Caco-2 (cell line): ENCODE results near the gene ADGRB2. TPM values are rescaled to one million over a fixed set of nuclear protein-coding genes. Genes with fewer than 3 reads are reported as not detected.

Experiments
- BruUV-seq: library from RNA; stranded (reverse); fragments of 400-500 nt; replicated peaks from 2 replicates; lab custom pipeline; 2021; lab: Mats Ljungman, UMichigan
- CTCF ChIA-PET: fragments of 300-600 bp; sonication (Branson Sonifier 250); formaldehyde crosslinking; loops from one replicate; lab custom pipeline; 2022; ENCODE audit warnings: antibody characterized with exemption; lab: Charles Lee
- POLR2A ChIA-PET: fragments of 300-600 bp; sonication (Branson Sonifier 250); formaldehyde crosslinking; loops from one replicate; lab custom pipeline; 2022; ENCODE audit warnings: antibody characterized with exemption; lab: Charles Lee
- DNase-seq, 2 experiments: peaks; one replicate each; pipeline versions ENCODE4 v3.0.0 to v3.0.0-alpha.2; 2020 to 2022
- H3K27me3 ChIP-seq: replicated peaks from 2 replicates; pipeline ENCODE4 v1.6.0; 2011; ENCODE audit warnings: low read length; ENCODE audit not compliant: control insufficient read depth, insufficient read depth
- H3K36me3 ChIP-seq: 2 replicates; pipeline ENCODE4 v1.5.1; 2011; ENCODE audit warnings: low read length; ENCODE audit not compliant: control insufficient read depth, insufficient read depth
- H3K4me1 ChIP-seq: fragments of 250-450 bp; sonication (Bioruptor Pico); 2 replicates; pipeline ENCODE4 v1.5.1; 2020; ENCODE audit warnings: mild to moderate bottlenecking
- H3K4me3 ChIP-seq: 2 replicates; pipeline ENCODE4 v1.5.1; 2011; ENCODE audit warnings: low read depth, mild to moderate bottlenecking, control low read depth, low read length
- H3K9me3 ChIP-seq: fragments of 250-450 bp; sonication (Bioruptor Pico); 2 replicates; pipeline ENCODE4 v1.5.1; 2020; ENCODE audit warnings: mild to moderate bottlenecking, moderate library complexity
- H3K27ac Mint-ChIP-seq: one replicate; pipeline ENCODE4 v1.8.0; 2022; ENCODE audit warnings: mixed read lengths; ENCODE audit not compliant: unreplicated experiment
- H3K27me3 Mint-ChIP-seq: one replicate; pipeline ENCODE4 v1.8.0; 2022; ENCODE audit warnings: mixed read lengths; ENCODE audit not compliant: insufficient read depth, unreplicated experiment
- H3K36me3 Mint-ChIP-seq: one replicate; pipeline ENCODE4 v1.8.0; 2022; ENCODE audit warnings: mild to moderate bottlenecking, mixed read lengths; ENCODE audit not compliant: insufficient read depth, unreplicated experiment
- H3K4me1 Mint-ChIP-seq: one replicate; pipeline ENCODE4 v1.8.0; 2022; ENCODE audit warnings: low read depth, mixed read lengths; ENCODE audit not compliant: unreplicated experiment
- H3K4me3 Mint-ChIP-seq: one replicate; pipeline ENCODE4 v1.8.0; 2022; ENCODE audit warnings: mild to moderate bottlenecking, moderate library complexity, mixed read lengths; ENCODE audit not compliant: unreplicated experiment
- H3K9me3 Mint-ChIP-seq: one replicate; pipeline ENCODE4 v1.8.0; 2022; ENCODE audit warnings: mixed read lengths; ENCODE audit not compliant: unreplicated experiment
- intact Hi-C: fragments of 100-400 bp; cut with micrococcal nuclease; formaldehyde crosslinking; loops from one replicate; pipeline ENCODE4 v1.10.0; 2022; ENCODE audit not compliant: unreplicated experiment
- total RNA-seq: library from RNA; stranded (reverse); gene quantifications from 2 replicates; pipeline ENCODE4 v1.2.3, GENCODE V29; 2022
- TF ChIP-seq, protein P1 (sequence below), 2 experiments: fragments of 200-600 bp in 1 of 2; IDR thresholded peaks; 1 replicate in 1 of 2; 2 replicates in 1 of 2; pipeline versions ENCODE4 v1.5.1 to v1.8.0; 2011 to 2022; ENCODE audit warnings: antibody characterized with exemption in 1 of 2, control low read depth in 1 of 2, inconsistent platforms in 1 of 2, low read depth in 1 of 2, low read length in 1 of 2, mild to moderate bottlenecking in 1 of 2, moderate library complexity in 1 of 2; ENCODE audit not compliant: insufficient read depth in 1 of 2, severe bottlenecking in 1 of 2, unreplicated experiment in 1 of 2

ADGRB2 gene
- total RNA-seq, 1 experiment from 2014 or later = 2.2 TPM

DNA sequence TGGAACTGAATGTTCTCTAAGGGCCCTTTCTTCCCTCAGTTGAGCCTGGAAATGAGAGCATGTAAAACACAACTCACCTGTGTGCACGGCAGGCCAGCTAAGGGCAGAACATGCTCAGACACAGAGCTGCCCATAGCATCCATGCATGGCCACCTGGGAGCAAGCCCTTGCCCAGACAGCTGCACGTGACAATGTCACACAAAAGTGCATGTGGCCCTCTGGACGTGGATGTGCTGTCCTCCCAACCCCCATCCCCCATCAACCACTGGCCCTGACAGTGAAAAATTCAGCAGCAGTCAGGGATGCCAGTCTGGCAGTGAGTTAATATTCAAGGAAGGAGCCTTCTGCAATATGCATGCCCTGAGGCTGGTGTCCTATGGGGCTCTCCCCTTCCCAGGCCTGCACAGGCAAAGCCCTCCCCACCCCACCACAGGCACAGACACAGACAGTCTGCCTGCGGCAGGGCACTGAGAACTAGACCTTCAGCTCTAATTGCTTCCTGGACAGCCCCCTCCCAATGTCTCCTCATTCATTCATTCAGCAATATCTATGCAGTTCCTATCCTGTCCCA, 45.7 kb downstream of the ADGRB2 start:
- DNase-seq = no peak
- Mint-ChIP-seq H3K36me3 (peaks cover 6% of the 10 kb centered on the region), H3K9me3 (no peaks in the 10 kb centered on the region), H3K27me3 (peaks cover 9% of the 10 kb centered on the region), H3K4me1 (no peaks in the 10 kb centered on the region), H3K27ac (no peak overlapping the region), H3K4me3 (no peak overlapping the region)
- no peaks in the 10 kb centered on the region for H3K27me3 ChIP-seq
- peaks cover 7% of the 10 kb centered on the region for H3K4me1 ChIP-seq
- POLR2A ChIA-PET = no interaction called here
- BruUV-seq = no TSS peak
- CTCF ChIA-PET = no interaction called here
- H3K9me3 ChIP-seq = no peaks in the 10 kb centered on the region
- intact Hi-C loops = no loop called here
- TF ChIP-seq, protein P1, sequence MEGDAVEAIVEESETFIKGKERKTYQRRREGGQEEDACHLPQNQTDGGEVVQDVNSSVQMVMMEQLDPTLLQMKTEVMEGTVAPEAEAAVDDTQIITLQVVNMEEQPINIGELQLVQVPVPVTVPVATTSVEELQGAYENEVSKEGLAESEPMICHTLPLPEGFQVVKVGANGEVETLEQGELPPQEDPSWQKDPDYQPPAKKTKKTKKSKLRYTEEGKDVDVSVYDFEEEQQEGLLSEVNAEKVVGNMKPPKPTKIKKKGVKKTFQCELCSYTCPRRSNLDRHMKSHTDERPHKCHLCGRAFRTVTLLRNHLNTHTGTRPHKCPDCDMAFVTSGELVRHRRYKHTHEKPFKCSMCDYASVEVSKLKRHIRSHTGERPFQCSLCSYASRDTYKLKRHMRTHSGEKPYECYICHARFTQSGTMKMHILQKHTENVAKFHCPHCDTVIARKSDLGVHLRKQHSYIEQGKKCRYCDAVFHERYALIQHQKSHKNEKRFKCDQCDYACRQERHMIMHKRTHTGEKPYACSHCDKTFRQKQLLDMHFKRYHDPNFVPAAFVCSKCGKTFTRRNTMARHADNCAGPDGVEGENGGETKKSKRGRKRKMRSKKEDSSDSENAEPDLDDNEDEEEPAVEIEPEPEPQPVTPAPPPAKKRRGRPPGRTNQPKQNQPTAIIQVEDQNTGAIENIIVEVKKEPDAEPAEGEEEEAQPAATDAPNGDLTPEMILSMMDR (IDR thresholded peaks at IDR 0.05; ENCODE audit: insufficient read depth in 1 of 2, low read depth in 1 of 2, low read length in 1 of 2, severe bottlenecking in 1 of 2, unreplicated experiment in 1 of 2) = no peak
- no peak overlapping the region for H3K4me3 ChIP-seq
- H3K36me3 ChIP-seq = no peaks in the 10 kb centered on the region

DNA sequence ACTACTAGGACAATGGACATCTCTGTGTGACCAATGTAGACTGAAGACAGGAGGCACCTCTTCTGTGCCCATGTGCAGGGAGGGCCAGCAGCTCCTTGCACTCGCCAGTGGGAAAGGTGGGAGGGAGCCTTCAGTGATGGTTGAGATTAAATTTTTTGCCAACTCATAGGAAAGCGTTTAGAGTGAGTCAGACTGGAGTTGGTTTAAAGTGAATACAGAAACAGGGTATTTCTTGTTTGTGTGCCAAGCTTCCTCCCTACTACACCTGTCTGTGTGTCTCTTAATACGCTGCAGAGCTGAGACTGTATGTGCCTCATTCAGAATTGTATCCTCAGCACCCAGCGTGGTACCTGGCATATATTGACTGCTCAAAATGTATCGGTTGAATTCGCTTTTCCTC, 46.8 kb downstream of the ADGRB2 start:
- Mint-ChIP-seq H3K4me1 (peaks cover 10% of the 10 kb centered on the region), H3K27me3 (peaks cover 7% of the 10 kb centered on the region), H3K27ac (no peak overlapping the region), H3K36me3 (peaks cover 11% of the 10 kb centered on the region), H3K9me3 (no peaks in the 10 kb centered on the region), H3K4me3 (no peak overlapping the region)
- no peaks in the 10 kb centered on the region for H3K27me3 ChIP-seq
- TF ChIP-seq, protein P1 (IDR thresholded peaks at IDR 0.05; ENCODE audit: insufficient read depth in 1 of 2, low read depth in 1 of 2, low read length in 1 of 2, severe bottlenecking in 1 of 2, unreplicated experiment in 1 of 2) = no peak
- CTCF ChIA-PET = interaction anchor here (1.3 kb wide), 1 partner anchor 17 kb away, joined by 3 read pairs; no protein-coding TSS in a partner anchor
- H3K4me1 ChIP-seq = peaks cover 18% of the 10 kb centered on the region
- no TSS peak for BruUV-seq
- no peaks in the 10 kb centered on the region for H3K36me3 ChIP-seq
- no peaks in the 10 kb centered on the region for H3K9me3 ChIP-seq
- POLR2A ChIA-PET = no interaction called here
- no peak overlapping the region for H3K4me3 ChIP-seq
- intact Hi-C loops = no loop called here
- no peak for DNase-seq

DNA sequence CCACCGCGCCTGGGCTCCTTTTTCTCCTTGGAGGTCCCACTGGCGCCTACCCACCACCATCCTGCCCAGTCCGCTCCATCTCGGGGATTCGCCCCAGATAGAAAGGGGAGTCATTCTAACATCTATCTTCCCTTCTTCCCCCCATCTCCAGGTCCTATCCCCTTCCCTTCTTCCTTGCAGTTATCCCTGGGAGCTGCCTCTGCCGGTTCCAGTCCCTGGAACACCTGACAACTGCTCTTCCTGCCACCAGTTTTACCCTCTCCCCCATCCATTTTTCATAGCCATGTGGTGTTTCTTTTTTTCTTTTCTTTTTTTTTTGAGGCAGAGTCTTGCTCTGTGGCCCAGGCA, 48.3 kb downstream of the ADGRB2 start:
- Histone ChIP-seq H3K27me3 (no peaks in the 10 kb centered on the region), H3K9me3 (no peaks in the 10 kb centered on the region), H3K36me3 (no peaks in the 10 kb centered on the region), H3K4me3 (0 out of 2 replicates have a peak overlapping the region, but pooled peaks have one; percentile 13), H3K4me1 (peaks cover 23% of the 10 kb centered on the region)
- ChIA-PET POLR2A (interaction anchor here (0.7 to 0.8 kb wide), 2 partner anchors 71 to 72 kb away, joined by 3 to 4 read pairs; partner anchors contain the start of gene PEF1), CTCF (interaction anchor here (1.0 to 1.5 kb wide), 8 partner anchors 14 to 73 kb away, joined by 3 to 12 read pairs (median 3); no protein-coding TSS in a partner anchor)
- Mint-ChIP-seq H3K27me3 (no peaks in the 10 kb centered on the region), H3K4me3 (peak overlapping the region; percentile 89), H3K36me3 (peaks cover 11% of the 10 kb centered on the region), H3K4me1 (peaks cover 11% of the 10 kb centered on the region), H3K9me3 (no peaks in the 10 kb centered on the region), H3K27ac (no peak overlapping the region)
- TF ChIP-seq, protein P1 (IDR thresholded peaks at IDR 0.05; ENCODE audit: insufficient read depth in 1 of 2, low read depth in 1 of 2, low read length in 1 of 2, severe bottlenecking in 1 of 2, unreplicated experiment in 1 of 2) = no peak
- no peak for DNase-seq
- BruUV-seq = no TSS peak
- intact Hi-C loops = loop anchor here (1.0 kb wide), 1 partner anchor 72 kb away; no protein-coding TSS in a partner anchor
